Effector memory CD8-positive, alpha-beta T cell (primary cell): ENCODE results near the gene FHOD3.

Source experiments
- ATAC-seq: fragments of 150-1000 bp; cut with Tn5 transposase; replicated peaks from 2 replicates; pipeline ENCODE4 v1.10.0; 2021; ENCODE audit warnings: mild to moderate bottlenecking, moderate library complexity
- DNase-seq, 3 experiments: peaks; one replicate each; pipeline ENCODE4 v3.0.0; 2021
- H3K27ac Mint-ChIP-seq, 2 donors: one replicate each; pipeline ENCODE4 v1.8.0; 2022; ENCODE audit warnings: mild to moderate bottlenecking in 2 of 2, mixed read lengths in 2 of 2, moderate library complexity in 2 of 2
- H3K27me3 Mint-ChIP-seq, 2 donors: one replicate each; pipeline ENCODE4 v1.8.0; 2022; ENCODE audit warnings: mixed read lengths in 2 of 2
- H3K36me3 Mint-ChIP-seq: one replicate; pipeline ENCODE4 v1.8.0; 2022; ENCODE audit warnings: mild to moderate bottlenecking, moderate library complexity, mixed read lengths; ENCODE audit not compliant: insufficient read depth
- H3K4me1 Mint-ChIP-seq, 2 donors: one replicate each; pipeline ENCODE4 v1.8.0; 2022; ENCODE audit warnings: low read depth in 2 of 2, mixed read lengths in 2 of 2
- H3K4me3 Mint-ChIP-seq, 2 donors: one replicate each; pipeline ENCODE4 v1.8.0; 2022; ENCODE audit warnings: mild to moderate bottlenecking in 2 of 2, mixed read lengths in 2 of 2, moderate library complexity in 2 of 2
- H3K9me3 Mint-ChIP-seq, 2 donors: one replicate each; pipeline ENCODE4 v1.8.0; 2022; ENCODE audit warnings: mixed read lengths in 2 of 2
- total RNA-seq, 9 experiments: gene quantifications; one replicate each; lab custom pipeline; 2026; lab: John Stamatoyannopoulos, UW

The FHOD3 gene
- 0 to 0.66 (median 0) reads per million in 9 experiments for total RNA-seq

DNA sequence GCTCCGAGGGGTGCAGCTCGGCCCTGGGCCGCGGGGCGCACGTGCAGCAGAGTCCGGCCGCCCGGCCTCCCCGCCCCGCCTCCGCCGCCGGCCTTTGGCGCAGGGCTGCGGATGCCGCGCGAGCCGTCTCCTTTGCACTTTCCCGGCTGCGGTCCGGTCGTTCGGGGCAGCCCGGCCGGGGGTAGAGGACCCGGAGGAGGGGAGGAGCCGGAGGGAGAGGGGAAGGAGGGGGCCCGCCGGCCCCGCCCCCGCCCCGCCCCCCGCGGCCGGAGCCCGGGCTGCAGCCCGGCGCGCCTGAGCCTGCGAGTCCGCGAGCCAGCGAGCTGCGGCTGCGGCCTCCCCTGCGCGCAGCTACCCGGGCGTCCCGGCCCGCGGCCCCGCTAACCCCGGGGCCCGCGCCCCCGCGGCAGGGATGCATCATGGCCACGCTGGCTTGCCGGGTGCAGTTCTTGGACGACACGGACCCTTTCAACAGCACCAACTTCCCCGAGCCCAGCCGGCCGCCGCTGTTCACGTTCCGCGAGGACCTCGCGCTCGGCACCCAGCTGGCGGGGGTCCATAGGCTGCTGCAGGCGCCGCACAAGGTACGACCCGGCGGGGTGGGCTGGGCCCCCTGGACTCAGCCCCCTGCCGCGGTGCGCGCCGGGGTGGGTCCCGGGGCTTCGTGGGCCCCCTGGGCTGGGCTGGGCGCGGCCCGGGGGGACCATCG is at the start of gene FHOD3:
FHOD3 (plus strand) TSS at position 297 of the 709 bp plus-strand sequence; CDS start at position 420, 123 bp downstream.
- Mint-ChIP-seq H3K4me1 (no peaks in the 10 kb centered on the region), H3K27ac (no peak within 1 kb of the TSS), H3K4me3 (peak within 1 kb of the TSS in 1 of 2 donors; percentile 37), H3K36me3 (no peaks in the 10 kb centered on the region), H3K9me3 (no peaks in the 10 kb centered on the region), H3K27me3 (peaks cover 22 to 36% of the 10 kb centered on the region in 2 donors)
- no peak for DNase-seq
- ATAC-seq = peak; percentile 22

- peaks cover 62 to 64% of the 10 kb centered on the region in 2 donors for H3K27me3 Mint-ChIP-seq
- no peak overlapping the region for H3K27ac Mint-ChIP-seq
- no peak for DNase-seq
- ATAC-seq = no peak
- H3K36me3 Mint-ChIP-seq = no peaks in the 10 kb centered on the region
- H3K4me1 Mint-ChIP-seq = peaks cover 0 to 1% of the 10 kb centered on the region in 2 donors
- no peak overlapping the region for H3K4me3 Mint-ChIP-seq
- H3K9me3 Mint-ChIP-seq = peaks cover 0 to 2% of the 10 kb centered on the region in 2 donors
Measured at GRCh38 chr18:36249392-36249791, 48.1 kb upstream of the FHOD3 start.

GRCh38 chr18:36250827-36251226 is 46.7 kb upstream of the FHOD3 start:
- Mint-ChIP-seq H3K36me3 (no peaks in the 10 kb centered on the region), H3K27me3 (peaks cover 56 to 61% of the 10 kb centered on the region in 2 donors), H3K27ac (no peak overlapping the region), H3K9me3 (peaks cover 0 to 2% of the 10 kb centered on the region in 2 donors), H3K4me3 (no peak overlapping the region), H3K4me1 (peaks cover 0 to 1% of the 10 kb centered on the region in 2 donors)
- DNase-seq = no peak
- ATAC-seq = no peak

DNA sequence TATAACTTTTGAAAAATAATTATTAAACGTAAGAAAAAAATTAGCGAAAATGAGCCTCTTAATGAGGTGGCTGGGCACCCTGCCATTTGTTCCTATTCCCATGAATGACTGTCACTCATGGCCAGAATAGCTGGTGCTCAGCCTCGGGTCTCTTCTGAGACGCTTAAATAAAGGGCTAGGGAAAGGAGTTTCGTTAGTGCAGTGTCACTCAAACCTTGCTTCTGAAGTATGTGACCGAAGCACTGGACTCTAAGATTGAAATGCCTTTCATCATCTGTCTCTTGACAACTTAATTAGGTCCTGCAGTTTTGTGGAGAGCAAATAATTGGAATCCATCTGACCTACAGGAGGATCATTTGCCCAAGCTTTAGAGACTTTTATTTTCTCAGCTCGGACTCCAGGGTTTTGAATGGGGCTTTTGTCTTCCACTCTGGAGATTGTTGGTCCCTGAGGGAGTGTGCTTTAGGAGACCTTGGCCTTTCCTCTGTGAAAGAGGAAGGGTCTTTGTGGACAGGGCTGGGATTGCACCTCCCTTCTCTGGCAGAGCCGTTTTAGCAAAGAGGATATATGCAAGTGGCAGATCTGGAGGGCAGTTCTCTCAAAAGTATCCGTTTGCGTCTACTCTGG is 42.3 kb upstream of the FHOD3 start:
- no peak overlapping the region for H3K4me3 Mint-ChIP-seq
- no peaks in the 10 kb centered on the region for H3K36me3 Mint-ChIP-seq
- H3K27ac Mint-ChIP-seq = no peak overlapping the region
- no peak for DNase-seq
- H3K4me1 Mint-ChIP-seq = no peaks in the 10 kb centered on the region
- H3K27me3 Mint-ChIP-seq = peaks cover 20 to 43% of the 10 kb centered on the region in 2 donors
- ATAC-seq = no peak
- H3K9me3 Mint-ChIP-seq = no peaks in the 10 kb centered on the region

- no peaks in the 10 kb centered on the region for H3K9me3 Mint-ChIP-seq
- H3K27me3 Mint-ChIP-seq = peaks cover 20 to 48% of the 10 kb centered on the region in 2 donors
- H3K36me3 Mint-ChIP-seq = no peaks in the 10 kb centered on the region
- no peak overlapping the region for H3K4me3 Mint-ChIP-seq
- H3K27ac Mint-ChIP-seq = no peak overlapping the region
- DNase-seq = no peak
- H3K4me1 Mint-ChIP-seq = no peaks in the 10 kb centered on the region
- ATAC-seq = no peak
Measured at GRCh38 chr18:36256094-36256493, 41.4 kb upstream of the FHOD3 start.

DNA sequence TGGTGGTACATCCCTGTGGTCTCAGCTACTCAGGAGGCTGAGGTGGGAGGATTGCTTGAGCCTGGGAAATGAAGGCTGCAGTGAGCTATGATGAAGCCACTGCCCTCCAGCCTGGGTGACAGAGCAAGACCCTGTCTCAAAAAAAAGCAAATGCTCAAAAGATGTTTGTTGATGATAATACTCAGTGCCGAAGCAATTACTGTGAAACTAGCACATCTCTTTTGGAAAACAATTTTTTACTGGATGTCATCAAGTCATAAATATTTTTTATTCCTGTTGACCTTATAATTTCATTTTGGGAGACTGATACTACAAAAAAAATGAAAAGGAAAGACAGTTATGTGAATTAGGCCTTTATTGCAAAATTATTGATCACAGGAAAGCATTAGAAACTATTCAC is 34.5 kb upstream of the FHOD3 start:
- DNase-seq (no peak), ATAC-seq (no peak)
- no peak overlapping the region for H3K4me3 Mint-ChIP-seq
- H3K9me3 Mint-ChIP-seq = no peaks in the 10 kb centered on the region
- H3K4me1 Mint-ChIP-seq = no peaks in the 10 kb centered on the region
- peaks cover 10 to 21% of the 10 kb centered on the region in 2 donors for H3K27me3 Mint-ChIP-seq
- H3K36me3 Mint-ChIP-seq = no peaks in the 10 kb centered on the region
- no peak overlapping the region for H3K27ac Mint-ChIP-seq

DNA sequence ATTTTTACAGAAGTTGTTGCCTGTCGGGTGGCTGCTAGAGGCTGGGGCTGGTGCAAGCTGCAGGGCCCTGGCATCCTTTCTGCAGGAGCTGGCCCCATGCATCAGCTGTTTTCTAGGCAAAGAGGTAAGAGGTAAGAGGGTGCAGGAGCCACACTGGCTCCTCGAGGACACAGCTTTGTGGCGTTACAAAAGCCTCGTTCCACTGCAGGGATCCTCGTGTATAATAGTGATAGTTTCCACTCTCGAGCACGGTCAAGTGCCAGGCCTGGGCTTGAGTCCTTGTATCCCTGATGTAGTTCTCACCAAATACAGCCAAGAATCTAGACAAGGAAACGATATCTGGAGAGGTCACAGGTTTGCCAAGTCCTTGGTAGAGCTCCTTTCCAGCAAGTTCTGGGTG is 33.2 kb upstream of the FHOD3 start:
- no peaks in the 10 kb centered on the region for H3K36me3 Mint-ChIP-seq
- H3K27ac Mint-ChIP-seq = no peak overlapping the region
- H3K9me3 Mint-ChIP-seq = no peaks in the 10 kb centered on the region
- no peak for ATAC-seq
- H3K4me3 Mint-ChIP-seq = no peak overlapping the region
- no peaks in the 10 kb centered on the region for H3K4me1 Mint-ChIP-seq
- H3K27me3 Mint-ChIP-seq = peaks cover 12% of the 10 kb centered on the region in 2 donors
- DNase-seq = no peak

DNA sequence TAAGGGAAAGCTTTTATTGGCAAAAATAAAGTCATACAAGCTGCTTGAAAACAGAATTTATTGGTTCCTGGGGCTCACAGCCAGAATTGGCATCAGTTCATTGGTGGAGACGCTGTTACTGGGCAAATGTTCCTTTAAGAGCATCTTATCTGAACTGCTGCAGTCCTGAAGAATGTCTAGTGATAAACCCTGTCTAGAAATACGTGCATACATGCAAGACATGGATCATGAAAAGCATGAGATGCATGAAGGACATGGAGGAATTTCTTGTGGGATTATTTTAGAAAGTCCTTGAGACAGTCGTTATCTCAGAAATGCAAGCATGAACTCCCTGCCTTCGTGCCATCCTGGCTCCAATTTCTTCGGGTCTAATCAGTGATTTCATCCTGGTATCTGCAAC is 32.5 kb upstream of the FHOD3 start:
- ATAC-seq (no peak), DNase-seq (no peak)
- Mint-ChIP-seq H3K4me3 (no peak overlapping the region), H3K27ac (no peak overlapping the region), H3K27me3 (peaks cover 12 to 20% of the 10 kb centered on the region in 2 donors), H3K36me3 (no peaks in the 10 kb centered on the region), H3K9me3 (no peaks in the 10 kb centered on the region), H3K4me1 (no peaks in the 10 kb centered on the region)

GRCh38 chr18:36269157-36269556 is 28.4 kb upstream of the FHOD3 start:
- ATAC-seq (no peak), DNase-seq (no peak)
- H3K27ac Mint-ChIP-seq = no peak overlapping the region
- no peaks in the 10 kb centered on the region for H3K36me3 Mint-ChIP-seq
- H3K9me3 Mint-ChIP-seq = no peaks in the 10 kb centered on the region
- no peak overlapping the region for H3K4me3 Mint-ChIP-seq
- H3K27me3 Mint-ChIP-seq = peaks cover 11 to 28% of the 10 kb centered on the region in 2 donors
- H3K4me1 Mint-ChIP-seq = no peaks in the 10 kb centered on the region

DNA sequence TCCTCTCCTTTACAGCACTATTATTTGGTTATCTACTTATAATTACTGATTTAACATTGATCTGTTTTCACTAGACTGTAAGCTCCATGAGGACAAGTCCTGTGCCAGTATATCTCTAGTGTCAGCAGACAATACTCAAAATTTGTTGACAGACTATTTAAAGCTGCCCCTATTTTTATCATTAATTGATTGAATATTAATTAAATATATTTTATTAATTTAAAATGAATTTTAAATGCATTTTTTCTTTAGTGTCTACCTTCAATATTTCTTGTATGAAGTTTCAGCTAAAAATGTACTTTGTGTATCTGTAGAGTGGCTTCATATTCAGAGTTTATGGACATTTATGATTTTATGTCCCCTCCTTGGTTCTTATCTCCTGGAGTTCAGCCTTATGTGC is 26.4 kb upstream of the FHOD3 start:
- no peak for ATAC-seq
- H3K9me3 Mint-ChIP-seq = no peaks in the 10 kb centered on the region
- no peak overlapping the region for H3K4me3 Mint-ChIP-seq
- H3K4me1 Mint-ChIP-seq = no peaks in the 10 kb centered on the region
- no peaks in the 10 kb centered on the region for H3K36me3 Mint-ChIP-seq
- DNase-seq = no peak
- no peak overlapping the region for H3K27ac Mint-ChIP-seq
- peaks cover 21 to 37% of the 10 kb centered on the region in 2 donors for H3K27me3 Mint-ChIP-seq

- no peak overlapping the region for H3K4me3 Mint-ChIP-seq
- no peaks in the 10 kb centered on the region for H3K36me3 Mint-ChIP-seq
- H3K4me1 Mint-ChIP-seq = no peaks in the 10 kb centered on the region
- H3K27me3 Mint-ChIP-seq = peaks cover 37 to 38% of the 10 kb centered on the region in 2 donors
- H3K9me3 Mint-ChIP-seq = no peaks in the 10 kb centered on the region
- no peak for ATAC-seq
- DNase-seq = no peak
- no peak overlapping the region for H3K27ac Mint-ChIP-seq
Measured at GRCh38 chr18:36273347-36273746, 24.2 kb upstream of the FHOD3 start.

DNA sequence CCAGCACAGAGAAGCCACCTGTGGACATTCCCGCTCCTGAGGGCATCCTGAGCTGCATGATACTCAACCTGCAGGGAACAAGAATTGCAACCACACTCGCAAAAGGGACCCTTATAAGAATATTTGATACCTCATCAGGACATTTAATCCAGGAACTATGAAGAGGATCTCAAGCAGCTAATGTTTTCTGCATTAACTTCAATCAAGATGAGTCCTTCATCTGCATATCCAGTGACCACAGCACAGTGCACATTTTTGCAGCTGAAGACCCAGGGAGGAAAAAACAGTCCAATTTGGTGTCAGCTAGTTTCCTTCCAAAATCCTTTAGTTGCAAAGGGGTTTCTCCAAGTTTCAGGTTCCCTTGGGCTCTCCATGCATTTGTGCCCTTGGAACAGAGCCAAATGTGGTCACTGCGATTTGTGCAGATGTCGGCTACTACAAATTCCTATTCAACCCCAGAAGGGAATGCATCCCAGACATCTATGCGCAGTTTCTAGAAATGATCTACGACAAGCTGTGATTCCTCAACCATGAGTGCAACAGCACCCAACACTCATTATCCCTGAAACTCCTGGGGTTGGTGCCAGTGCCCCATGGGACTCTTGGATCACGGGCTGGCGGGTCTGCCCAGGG is 23.3 kb upstream of the FHOD3 start:
- no peaks in the 10 kb centered on the region for H3K9me3 Mint-ChIP-seq
- H3K27ac Mint-ChIP-seq = no peak overlapping the region
- DNase-seq (no peak), ATAC-seq (no peak)
- no peaks in the 10 kb centered on the region for H3K36me3 Mint-ChIP-seq
- H3K4me3 Mint-ChIP-seq = no peak overlapping the region
- H3K27me3 Mint-ChIP-seq = peaks cover 42 to 43% of the 10 kb centered on the region in 2 donors
- no peaks in the 10 kb centered on the region for H3K4me1 Mint-ChIP-seq

GRCh38 chr18:36275561-36275960 is 22.0 kb upstream of the FHOD3 start:
- Mint-ChIP-seq H3K27ac (no peak overlapping the region), H3K9me3 (no peaks in the 10 kb centered on the region), H3K27me3 (peaks cover 46 to 55% of the 10 kb centered on the region in 2 donors), H3K4me1 (no peaks in the 10 kb centered on the region), H3K4me3 (no peak overlapping the region), H3K36me3 (no peaks in the 10 kb centered on the region)
- no peak for ATAC-seq
- DNase-seq = no peak

DNA sequence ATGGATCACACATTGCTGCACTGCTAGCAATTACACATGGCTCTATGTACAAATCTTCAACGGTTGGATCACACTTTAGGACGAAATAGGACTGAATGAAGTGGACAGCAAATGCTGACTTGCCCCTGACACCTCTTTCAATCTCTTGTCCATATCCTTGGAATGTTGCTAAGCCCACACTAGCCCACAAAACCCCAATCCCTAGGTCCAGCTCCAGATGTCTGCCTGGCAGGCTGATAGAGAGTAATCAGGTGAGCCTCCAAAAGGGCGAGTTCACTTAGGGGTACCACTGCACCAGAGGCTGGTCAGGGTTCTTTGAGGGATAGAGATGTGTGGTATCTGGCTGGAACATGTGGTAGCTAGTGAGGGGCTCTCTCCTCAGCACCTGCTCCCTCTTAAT is 18.5 kb upstream of the FHOD3 start:
- Mint-ChIP-seq H3K36me3 (no peaks in the 10 kb centered on the region), H3K27ac (no peak overlapping the region), H3K4me3 (no peak overlapping the region), H3K27me3 (peaks cover 51 to 75% of the 10 kb centered on the region in 2 donors), H3K9me3 (no peaks in the 10 kb centered on the region), H3K4me1 (no peaks in the 10 kb centered on the region)
- DNase-seq = no peak
- no peak for ATAC-seq
